ENCODE measurements around the gene RNLS.
"Not testable (repeated sequence)": the region's sequence is repeated elsewhere in the genome, so short reads cannot be mapped to it uniquely, and the experiment has no call there.

The RNLS gene

DNA sequence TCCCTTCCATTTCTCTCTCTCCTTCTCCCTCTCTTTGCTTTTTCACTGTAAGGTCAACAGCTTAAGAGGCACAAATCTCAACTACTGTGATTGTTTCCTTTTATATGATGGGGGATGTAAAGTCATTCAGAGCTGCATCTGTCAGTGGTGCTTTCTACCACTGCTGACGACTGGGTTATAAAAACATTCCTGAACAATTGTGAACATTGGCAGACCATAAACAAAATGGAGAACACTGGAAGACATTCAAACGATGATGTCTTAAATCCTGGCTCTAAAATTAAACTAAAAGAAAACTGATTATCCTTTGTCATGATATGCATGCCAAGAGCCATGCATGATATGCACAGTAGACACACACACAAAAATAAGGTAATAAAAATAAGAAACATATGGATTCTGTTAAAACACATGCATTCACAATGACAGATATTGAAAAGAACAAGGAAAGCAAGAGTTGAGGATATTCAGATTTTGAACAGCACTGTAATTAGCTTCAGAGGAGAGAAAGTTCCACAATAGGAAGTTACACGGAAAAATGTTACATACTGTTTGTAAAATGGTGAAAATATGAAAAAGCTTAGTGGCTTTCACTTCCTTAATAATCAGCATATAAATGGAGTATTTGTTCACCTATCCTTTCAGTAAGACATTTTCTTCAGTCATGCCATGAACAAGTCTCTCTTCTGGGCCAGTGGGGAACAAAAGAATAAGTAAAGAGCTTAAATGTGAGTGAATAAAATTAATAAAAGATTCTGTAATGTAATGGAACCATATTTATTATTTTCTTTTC lies 89.2 kb downstream of the RNLS start:
- Mint-ChIP-seq H3K27me3 (ENCODE audit: low read depth) (peaks cover 20% of the 10 kb centered on the region), H3K27ac (no peak overlapping the region), H3K36me3 (ENCODE audit: low read depth) (no peaks in the 10 kb centered on the region), H3K9me3 (no peaks in the 10 kb centered on the region), H3K4me3 (no peak overlapping the region), H3K4me1 (ENCODE audit: low read depth) (peaks cover 8% of the 10 kb centered on the region)
- DNase-seq (ENCODE audit: low spot score), result no peak

DNA sequence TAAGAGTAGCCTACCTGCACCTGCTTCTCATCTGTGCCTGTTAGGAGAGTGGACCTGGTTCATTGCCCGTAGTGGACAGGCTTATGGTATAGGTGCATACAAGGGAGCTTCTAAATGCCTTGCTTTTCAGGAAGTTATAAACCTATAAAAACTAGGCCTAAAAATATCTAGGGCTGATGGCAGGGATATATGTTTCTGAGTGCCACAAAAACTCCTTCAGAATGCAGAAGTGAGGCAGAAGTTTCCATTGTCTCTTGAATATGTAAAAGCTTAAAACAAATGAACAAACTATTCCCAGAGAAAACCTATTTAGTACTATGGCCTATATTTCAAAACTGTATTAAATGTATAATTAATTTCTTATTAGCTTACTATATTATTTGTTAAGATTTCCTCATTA lies 91.8 kb downstream of the RNLS start:
- no peaks in the 10 kb centered on the region for H3K36me3 Mint-ChIP-seq (ENCODE audit: low read depth)
- H3K4me3 Mint-ChIP-seq, result no peak overlapping the region
- peaks cover 4% of the 10 kb centered on the region for H3K9me3 Mint-ChIP-seq
- peaks cover 12% of the 10 kb centered on the region for H3K27me3 Mint-ChIP-seq (ENCODE audit: low read depth)
- no peak overlapping the region for H3K27ac Mint-ChIP-seq
- peaks cover 7% of the 10 kb centered on the region for H3K4me1 Mint-ChIP-seq (ENCODE audit: low read depth)
- no peak for DNase-seq (ENCODE audit: low spot score)

DNA sequence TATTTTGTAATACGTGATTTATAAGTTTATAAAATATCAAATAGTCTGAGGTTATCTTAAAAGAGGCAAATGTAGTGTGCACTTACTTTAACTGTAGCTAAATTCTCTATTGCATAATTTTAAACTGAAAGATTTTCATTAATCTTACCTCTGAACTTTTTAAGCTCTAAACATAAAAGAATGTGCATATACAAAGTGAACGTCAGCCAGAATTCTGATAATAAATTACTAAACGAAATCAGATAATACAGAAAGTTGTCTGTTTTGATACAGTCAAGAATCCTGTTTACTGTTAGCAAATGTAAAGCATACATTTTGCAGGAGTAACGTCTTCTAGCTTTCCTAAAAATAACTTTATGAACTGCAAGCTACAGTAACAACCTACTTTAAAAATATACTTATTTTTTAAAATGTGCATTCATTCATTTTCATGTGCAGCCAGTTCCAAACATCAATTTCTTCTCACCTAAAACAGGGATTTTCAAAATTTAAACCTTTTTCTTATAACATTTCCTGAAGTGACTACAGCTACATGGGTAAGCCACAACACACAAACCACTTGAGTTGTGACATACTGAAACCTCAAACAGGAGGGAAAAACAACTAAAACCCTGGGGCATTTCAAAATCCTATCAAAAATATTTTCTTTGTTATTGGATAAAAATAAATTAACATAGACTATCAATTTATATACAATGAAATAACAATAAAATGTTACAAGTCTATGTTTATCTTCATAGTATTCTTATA lies 92.7 kb downstream of the RNLS start:
- no peak for DNase-seq (ENCODE audit: low spot score)
- Mint-ChIP-seq H3K9me3 (peaks cover 4% of the 10 kb centered on the region), H3K4me1 (ENCODE audit: low read depth) (peaks cover 7% of the 10 kb centered on the region), H3K4me3 (no peak overlapping the region), H3K27me3 (ENCODE audit: low read depth) (peaks cover 5% of the 10 kb centered on the region), H3K27ac (no peak overlapping the region), H3K36me3 (ENCODE audit: low read depth) (no peaks in the 10 kb centered on the region)

DNA sequence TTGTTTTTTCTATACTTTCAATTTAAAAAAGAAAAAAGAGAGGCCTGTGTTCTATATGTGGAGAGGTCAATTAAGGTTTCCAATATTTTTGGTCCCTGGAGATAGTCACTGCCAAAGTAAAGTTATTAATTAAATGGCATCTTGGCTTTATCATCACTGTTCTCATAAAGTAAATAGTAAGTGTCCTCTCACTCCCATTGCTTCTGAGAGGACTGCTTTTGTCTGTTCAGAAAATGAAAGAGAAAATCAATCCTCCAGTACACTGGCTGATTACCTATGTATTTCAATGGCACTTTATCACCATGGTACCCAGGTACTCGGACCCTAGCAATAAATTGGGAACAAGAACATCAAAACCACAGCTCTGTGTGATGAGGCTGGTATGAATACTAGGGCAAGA lies 94.0 kb downstream of the RNLS start:
- H3K4me3 Mint-ChIP-seq, result no peak overlapping the region
- no peaks in the 10 kb centered on the region for H3K36me3 Mint-ChIP-seq (ENCODE audit: low read depth)
- peaks cover 4% of the 10 kb centered on the region for H3K9me3 Mint-ChIP-seq
- H3K4me1 Mint-ChIP-seq (ENCODE audit: low read depth), result peaks cover 7% of the 10 kb centered on the region
- peaks cover 8% of the 10 kb centered on the region for H3K27me3 Mint-ChIP-seq (ENCODE audit: low read depth)
- no peak for DNase-seq (ENCODE audit: low spot score)
- no peak overlapping the region for H3K27ac Mint-ChIP-seq

DNA sequence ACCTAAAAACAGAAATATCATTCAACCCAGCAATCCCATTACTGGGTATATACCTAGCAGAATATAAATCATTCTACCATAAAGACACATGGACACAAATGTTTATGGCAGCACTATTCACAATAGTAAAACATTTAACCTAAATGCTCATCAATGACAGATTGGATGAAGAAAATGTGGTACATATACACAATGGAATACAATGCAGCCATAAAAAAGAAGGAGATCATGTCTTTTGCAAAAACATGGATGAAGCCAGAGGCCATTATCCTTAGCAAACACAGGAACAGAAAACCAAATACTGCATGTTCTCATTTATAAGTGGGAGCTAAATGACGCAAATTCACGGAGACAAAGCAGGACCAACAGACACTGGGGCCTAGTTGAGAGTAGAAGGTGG lies 96.3 kb downstream of the RNLS start:
- peaks cover 13% of the 10 kb centered on the region for H3K27me3 Mint-ChIP-seq (ENCODE audit: low read depth)
- not testable (repeated sequence) for H3K4me1 Mint-ChIP-seq (ENCODE audit: low read depth); H3K27ac Mint-ChIP-seq; H3K9me3 Mint-ChIP-seq; H3K36me3 Mint-ChIP-seq (ENCODE audit: low read depth); H3K4me3 Mint-ChIP-seq; DNase-seq (ENCODE audit: low spot score)

DNA sequence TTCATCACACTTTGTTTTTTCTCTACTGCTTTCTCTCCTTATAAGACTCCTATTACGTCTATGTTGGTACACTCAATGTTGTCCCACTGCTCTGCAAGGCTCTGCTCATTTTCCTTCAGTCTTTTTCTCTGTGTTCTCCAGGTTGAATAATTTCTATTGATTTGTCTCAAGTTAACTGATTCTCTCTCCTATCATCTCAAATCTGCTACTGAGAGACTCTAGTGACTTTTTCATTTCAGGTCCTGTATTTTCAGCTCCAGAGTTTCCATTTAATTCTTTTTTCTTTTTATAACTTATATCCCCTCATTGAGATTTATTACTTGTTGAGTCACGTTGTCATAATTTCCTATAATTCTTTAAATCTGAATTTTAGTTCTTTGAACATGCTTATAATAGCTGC lies 100.9 kb downstream of the RNLS start:
- DNase-seq (ENCODE audit: low spot score), result no peak
- H3K27me3 Mint-ChIP-seq (ENCODE audit: low read depth), result peaks cover 16% of the 10 kb centered on the region
- H3K9me3 Mint-ChIP-seq, result peaks cover 4% of the 10 kb centered on the region
- H3K4me3 Mint-ChIP-seq, result no peak overlapping the region
- H3K36me3 Mint-ChIP-seq (ENCODE audit: low read depth), result no peaks in the 10 kb centered on the region
- H3K4me1 Mint-ChIP-seq (ENCODE audit: low read depth), result no peaks in the 10 kb centered on the region
- H3K27ac Mint-ChIP-seq, result no peak overlapping the region

DNA sequence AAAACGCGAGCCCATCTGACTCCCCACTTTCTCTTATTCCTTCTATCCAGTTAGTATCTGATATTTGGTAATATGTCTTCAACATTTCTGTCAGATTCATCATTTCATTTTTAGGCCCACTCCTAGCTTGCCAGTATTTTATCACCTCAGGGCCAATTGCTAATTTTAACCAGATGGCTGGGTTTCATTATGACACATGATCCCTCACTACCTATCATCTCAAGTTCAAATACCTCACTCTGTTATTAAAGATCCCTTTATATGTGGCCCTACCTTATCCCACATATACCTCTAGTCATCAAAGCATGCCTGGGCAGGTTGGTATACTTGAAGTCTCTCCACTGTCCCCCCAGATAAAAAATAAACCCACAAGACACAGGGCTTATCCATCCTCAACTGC lies 104.9 kb downstream of the RNLS start:
- no peak for DNase-seq (ENCODE audit: low spot score)
- Mint-ChIP-seq H3K27ac (no peak overlapping the region), H3K36me3 (ENCODE audit: low read depth) (no peaks in the 10 kb centered on the region), H3K4me1 (ENCODE audit: low read depth) (no peaks in the 10 kb centered on the region), H3K4me3 (no peak overlapping the region), H3K9me3 (no peaks in the 10 kb centered on the region), H3K27me3 (ENCODE audit: low read depth) (peaks cover 14% of the 10 kb centered on the region)

DNA sequence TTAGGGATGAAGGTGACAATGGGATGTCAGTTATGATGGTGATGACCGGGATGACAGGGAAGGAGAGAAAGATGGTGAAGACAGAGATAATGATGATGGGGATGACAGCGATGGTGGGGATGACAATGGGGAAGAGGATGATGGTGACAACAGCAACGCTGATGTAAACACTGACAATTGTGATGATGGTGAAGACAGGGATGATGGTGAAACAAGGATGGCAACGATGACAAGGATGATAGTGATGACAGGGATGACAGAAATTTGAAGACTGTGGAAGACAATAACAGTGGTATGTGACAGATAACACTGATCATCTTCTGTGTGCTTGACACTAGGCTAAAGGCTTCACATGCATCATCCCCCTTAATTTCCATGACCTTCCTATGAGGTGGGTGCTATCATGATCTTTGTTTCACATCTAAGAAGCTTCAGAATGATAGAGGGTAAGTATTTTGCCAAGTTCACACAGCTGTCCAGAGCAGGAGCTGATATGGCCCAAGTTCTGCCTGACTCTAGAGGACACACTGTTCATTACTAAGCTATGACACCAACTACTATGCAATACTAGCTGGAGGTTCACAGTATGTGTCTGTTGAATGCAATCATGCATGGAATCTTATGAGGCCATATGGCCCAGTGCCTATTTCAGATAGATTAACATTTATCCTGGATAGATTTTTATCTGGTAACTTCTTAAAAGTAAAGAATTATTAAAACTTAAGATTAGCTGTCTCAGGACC lies 105.6 kb downstream of the RNLS start:
- no peak for DNase-seq (ENCODE audit: low spot score)
- H3K9me3 Mint-ChIP-seq, result no peaks in the 10 kb centered on the region
- H3K4me3 Mint-ChIP-seq, result no peak overlapping the region
- no peak overlapping the region for H3K27ac Mint-ChIP-seq
- no peaks in the 10 kb centered on the region for H3K4me1 Mint-ChIP-seq (ENCODE audit: low read depth)
- H3K27me3 Mint-ChIP-seq (ENCODE audit: low read depth), result peaks cover 11% of the 10 kb centered on the region
- no peaks in the 10 kb centered on the region for H3K36me3 Mint-ChIP-seq (ENCODE audit: low read depth)

DNA sequence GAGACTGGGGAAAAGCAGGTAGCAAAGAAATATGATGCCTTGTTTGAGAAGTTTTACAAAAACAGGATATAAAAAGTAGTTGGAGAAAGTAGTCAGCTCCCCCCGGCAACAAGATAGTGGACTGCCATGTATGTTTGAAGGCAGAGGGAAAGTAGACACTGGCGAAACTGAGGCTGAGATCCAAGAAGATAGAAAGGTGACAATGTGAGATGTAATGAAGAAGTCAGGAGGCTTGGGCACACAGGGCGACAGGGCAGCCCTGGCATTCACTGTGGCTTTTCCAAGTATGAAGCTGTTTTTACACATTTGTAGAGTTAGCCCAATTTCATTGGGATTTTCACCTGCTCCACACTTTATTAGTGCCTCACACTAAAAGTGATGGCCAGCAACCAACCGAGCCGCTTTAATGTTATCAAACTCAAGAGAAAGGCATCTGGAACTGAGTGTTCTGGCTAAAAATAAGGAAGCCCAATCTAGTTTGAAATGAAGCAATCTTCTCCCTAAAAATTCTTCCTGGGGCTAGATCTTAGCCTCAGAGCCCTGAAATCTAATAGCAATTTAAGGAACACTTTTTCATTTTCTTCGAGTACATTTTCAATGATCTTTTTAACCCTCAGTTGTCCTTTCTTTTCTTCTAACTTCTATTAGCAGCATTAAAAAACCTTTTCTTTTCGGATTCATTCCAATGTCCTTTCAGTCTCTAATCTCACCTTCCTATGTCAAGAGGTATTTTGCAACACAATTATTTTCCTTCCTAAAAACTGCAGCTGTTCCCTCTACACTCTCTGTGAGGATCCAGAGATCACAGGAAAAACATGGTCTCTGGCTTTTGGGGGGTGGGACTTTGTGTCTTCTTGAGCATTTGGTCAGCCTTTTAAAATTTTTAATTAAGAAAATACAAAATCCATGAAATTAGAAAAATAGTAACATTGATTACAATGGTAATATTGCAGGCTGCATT lies 108.0 kb downstream of the RNLS start:
- peaks cover 6% of the 10 kb centered on the region for H3K27me3 Mint-ChIP-seq (ENCODE audit: low read depth)
- no peak for DNase-seq (ENCODE audit: low spot score)
- H3K27ac Mint-ChIP-seq, result no peak overlapping the region
- H3K9me3 Mint-ChIP-seq, result no peaks in the 10 kb centered on the region
- H3K36me3 Mint-ChIP-seq (ENCODE audit: low read depth), result no peaks in the 10 kb centered on the region
- H3K4me3 Mint-ChIP-seq, result no peak overlapping the region
- H3K4me1 Mint-ChIP-seq (ENCODE audit: low read depth), result no peaks in the 10 kb centered on the region

DNA sequence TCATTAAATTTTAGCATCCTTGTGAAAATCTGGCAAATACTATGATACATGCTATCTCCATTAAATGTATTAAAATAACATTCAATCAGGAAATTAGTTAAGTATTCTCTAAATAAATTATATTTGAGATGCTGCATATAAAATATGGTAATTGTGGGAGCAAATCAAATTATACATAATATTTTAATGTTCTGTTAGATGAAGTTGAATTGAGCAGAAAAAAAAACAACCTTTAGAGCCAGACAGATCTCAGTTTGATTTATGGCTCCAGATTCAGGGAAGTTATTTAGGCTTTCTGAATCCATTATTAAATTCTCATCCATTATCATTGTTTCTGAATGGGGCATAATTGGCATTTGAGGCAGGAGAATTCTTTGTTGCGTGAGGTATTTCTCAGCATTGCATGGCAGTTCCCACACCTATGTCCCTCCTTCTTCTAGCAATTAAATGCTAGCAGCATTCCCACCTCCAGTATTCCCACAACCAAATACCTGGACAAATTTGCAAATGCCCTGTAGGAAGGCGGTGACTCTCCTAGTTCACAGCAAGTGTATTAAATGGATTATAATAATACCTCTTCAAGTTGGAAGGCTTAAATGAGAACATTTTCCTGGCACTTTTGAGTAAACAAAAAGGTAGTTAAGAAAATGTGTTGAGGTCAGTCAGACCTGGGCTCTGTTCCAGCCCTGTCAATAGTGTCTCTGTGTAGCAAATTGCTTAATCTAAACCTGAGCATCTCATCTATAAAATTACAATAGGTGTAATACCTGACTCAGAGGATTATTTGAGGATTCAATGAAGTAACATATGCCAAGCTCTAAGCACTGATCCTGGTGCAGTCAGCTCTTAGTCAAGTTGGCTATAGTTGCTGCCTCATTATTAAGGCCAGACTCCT lies 108.9 kb downstream of the RNLS start:
- Mint-ChIP-seq H3K9me3 (no peaks in the 10 kb centered on the region), H3K27ac (no peak overlapping the region), H3K4me1 (ENCODE audit: low read depth) (no peaks in the 10 kb centered on the region), H3K4me3 (no peak overlapping the region), H3K36me3 (ENCODE audit: low read depth) (no peaks in the 10 kb centered on the region), H3K27me3 (ENCODE audit: low read depth) (peaks cover 6% of the 10 kb centered on the region)
- no peak for DNase-seq (ENCODE audit: low spot score)

DNA sequence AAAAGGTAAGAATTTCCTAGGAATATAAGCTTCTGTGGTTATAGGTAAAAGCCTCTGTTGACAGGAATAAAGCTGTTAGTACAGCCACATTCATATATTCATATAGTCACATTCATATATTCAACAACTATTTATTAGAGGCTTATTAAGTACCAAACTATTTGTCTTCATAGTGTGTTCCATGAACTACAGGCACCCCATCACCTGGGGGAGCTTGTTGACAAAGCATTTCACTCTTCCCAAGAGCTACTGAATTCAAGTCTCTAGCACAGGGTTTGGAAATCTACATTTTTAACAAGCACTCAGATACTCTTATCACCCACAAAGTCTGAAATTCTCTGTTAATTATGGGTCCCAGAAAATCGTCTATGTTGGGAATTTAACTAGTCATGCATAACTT lies 110.6 kb downstream of the RNLS start:
- H3K4me1 Mint-ChIP-seq (ENCODE audit: low read depth), result no peaks in the 10 kb centered on the region
- peaks cover 8% of the 10 kb centered on the region for H3K27me3 Mint-ChIP-seq (ENCODE audit: low read depth)
- no peaks in the 10 kb centered on the region for H3K36me3 Mint-ChIP-seq (ENCODE audit: low read depth)
- H3K27ac Mint-ChIP-seq, result no peak overlapping the region
- H3K4me3 Mint-ChIP-seq, result no peak overlapping the region
- H3K9me3 Mint-ChIP-seq, result no peaks in the 10 kb centered on the region
- DNase-seq (ENCODE audit: low spot score), result no peak

DNA sequence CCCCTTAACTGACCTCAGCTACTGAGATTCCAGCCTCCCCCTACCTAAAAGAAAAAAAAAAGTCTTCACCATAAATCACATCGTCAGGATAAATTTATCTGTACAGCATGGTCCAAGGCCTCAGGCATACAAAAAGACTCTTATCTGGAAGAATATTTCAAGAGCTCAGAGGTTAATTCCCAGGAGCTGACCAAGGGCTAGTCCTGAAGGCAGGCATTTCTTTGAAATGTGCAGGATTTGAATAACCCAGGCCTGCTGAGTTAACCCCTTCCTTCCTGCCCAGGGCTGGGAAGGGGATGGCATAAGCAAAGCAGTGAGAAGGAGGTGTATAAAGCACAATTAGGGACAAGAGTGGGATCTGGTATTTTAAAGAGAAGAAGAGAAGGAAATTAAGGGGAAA lies 111.2 kb downstream of the RNLS start:
- H3K27me3 Mint-ChIP-seq (ENCODE audit: low read depth), result peaks cover 8% of the 10 kb centered on the region
- no peaks in the 10 kb centered on the region for H3K9me3 Mint-ChIP-seq
- H3K36me3 Mint-ChIP-seq (ENCODE audit: low read depth), result no peaks in the 10 kb centered on the region
- H3K27ac Mint-ChIP-seq, result no peak overlapping the region
- DNase-seq (ENCODE audit: low spot score), result no peak
- no peak overlapping the region for H3K4me3 Mint-ChIP-seq
- no peaks in the 10 kb centered on the region for H3K4me1 Mint-ChIP-seq (ENCODE audit: low read depth)
